HL-60 (cell line): ENCODE results near the gene NOC4L.
"Not testable (repeated sequence)": the region's sequence is repeated elsewhere in the genome, so short reads cannot be mapped to it uniquely, and the experiment has no call there.

Experiments
- DNase-seq, 2 experiments: peaks; one replicate each; pipeline ENCODE4 v3.0.0-alpha.2; 2010 to 2020; ENCODE audit warnings: low read depth in 1 of 2, low spot score in 1 of 2
- H3K27ac ChIP-seq: fragments of 250-450 bp; sonication (Bioruptor Pico); replicated peaks from 2 replicates; pipeline ENCODE4 v1.5.1; 2020; ENCODE audit warnings: mild to moderate bottlenecking, moderate library complexity
- H3K27me3 ChIP-seq: fragments of 250-450 bp; sonication (Bioruptor Pico); 2 replicates; pipeline ENCODE4 v1.5.1; 2021; ENCODE audit warnings: mild to moderate bottlenecking, moderate library complexity; ENCODE audit not compliant: insufficient read depth, poor library complexity, severe bottlenecking
- H3K4me3 ChIP-seq: replicated peaks from 2 replicates; pipeline ENCODE4 v1.5.1; 2011; ENCODE audit warnings: mild to moderate bottlenecking, control low read depth, low read length; ENCODE audit not compliant: insufficient read depth
- CTCF ChIP-seq: IDR thresholded peaks from one replicate; pipeline ENCODE4 v1.5.1; 2011; ENCODE audit warnings: low read length, control low read depth, inconsistent platforms; ENCODE audit not compliant: insufficient read depth
- GABPA ChIP-seq: IDR thresholded peaks from 2 replicates; pipeline ENCODE4 v1.6.1; 2012; ENCODE audit warnings: low read depth
- POLR2AphosphoS5 ChIP-seq: IDR thresholded peaks from 2 replicates; pipeline ENCODE4 v1.6.1; 2012; ENCODE audit warnings: low read depth
- REST ChIP-seq: IDR thresholded peaks from 2 replicates; pipeline ENCODE4 v1.6.1; 2012; ENCODE audit warnings: low read depth; ENCODE audit not compliant: insufficient replicate concordance
- SPI1 ChIP-seq: IDR thresholded peaks from 2 replicates; pipeline ENCODE4 v1.6.1; 2012; ENCODE audit warnings: low read depth, mild to moderate bottlenecking, borderline replicate concordance

The NOC4L gene

GRCh38 chr12:132194556-132194955, 50.3 kb downstream of the NOC4L start:
- DNase-seq: no peak
- Histone ChIP-seq H3K27me3 (peaks cover 6% of the 10 kb centered on the region), H3K4me3 (no peak overlapping the region), H3K27ac (no peak overlapping the region)
- no peak for TF ChIP-seq REST
- TF ChIP-seq POLR2AphosphoS5: no peak
- no peak for TF ChIP-seq SPI1
- TF ChIP-seq GABPA: no peak
- TF ChIP-seq CTCF: no peak

GRCh38 chr12:132195242-132195641, 51.0 kb downstream of the NOC4L start:
- not testable (repeated sequence) for DNase-seq, H3K4me3 ChIP-seq, H3K27ac ChIP-seq, H3K27me3 ChIP-seq

GRCh38 chr12:132196038-132196872, 52.0 kb downstream of the NOC4L start:
- Histone ChIP-seq H3K27me3 (no peaks in the 10 kb centered on the region), H3K27ac (no peak overlapping the region), H3K4me3 (no peak overlapping the region)
- TF ChIP-seq GABPA (no peak), POLR2AphosphoS5 (no peak), REST (no peak), SPI1 (no peak), CTCF (no peak)
- no peak for DNase-seq

- Histone ChIP-seq H3K27ac (no peak overlapping the region), H3K4me3 (no peak overlapping the region), H3K27me3 (no peaks in the 10 kb centered on the region)
- no peak for DNase-seq
- TF ChIP-seq POLR2AphosphoS5 (no peak), SPI1 (no peak), CTCF (no peak), REST (no peak), GABPA (no peak)
Measured at GRCh38 chr12:132196873-132197390, 52.7 kb downstream of the NOC4L start.
